CD4-positive, alpha-beta T cell treated with Interferon alpha-2 for 1 hour (primary cell): Measurements from ENCODE around the gene CHRNA3.
A peak's percentile ranks its signal among the peaks of the same experiment; 100 is the strongest.

Source experiments
- DNase-seq, 2 donors: peaks; one replicate each; pipeline ENCODE4 v3.0.0-alpha.2; 2020 to 2022

The CHRNA3 gene

GRCh38 chr15:78620527-78621421 is at the start of gene CHRNA3:
Gene CHRNA3, minus strand, starts transcription at chr15:78620996. Its CDS starts 202 bp downstream, at chr15:78620794.
- DNase-seq, result no peak

DNA sequence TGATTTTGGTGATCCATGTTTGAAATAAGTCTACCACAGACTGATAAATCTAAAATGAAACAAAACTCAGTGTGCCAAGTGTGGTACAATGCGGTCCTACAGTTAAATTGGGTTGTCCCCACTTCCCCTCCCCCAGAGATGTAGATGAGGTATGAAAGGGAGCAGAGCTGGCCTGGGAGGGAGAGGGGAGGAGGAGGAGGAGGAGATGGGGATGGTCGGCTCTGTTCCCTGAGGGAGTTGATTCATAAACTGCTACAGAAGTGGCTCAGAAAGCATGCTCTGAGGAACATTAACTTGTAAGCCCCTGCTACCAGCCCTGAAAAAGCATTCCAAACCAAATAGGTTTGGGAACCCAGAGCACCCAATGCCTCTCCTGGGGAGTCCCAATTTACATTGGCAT is 48.2 kb upstream of the CHRNA3 start:
- DNase-seq, result no peak

- no peak for DNase-seq
Observed at GRCh38 chr15:78667578-78668236, 46.9 kb upstream of the CHRNA3 start.

- no peak for DNase-seq
Observed at GRCh38 chr15:78666010-78666409, 45.2 kb upstream of the CHRNA3 start.

GRCh38 chr15:78663703-78664102 is 42.9 kb upstream of the CHRNA3 start:
- no peak for DNase-seq

DNA sequence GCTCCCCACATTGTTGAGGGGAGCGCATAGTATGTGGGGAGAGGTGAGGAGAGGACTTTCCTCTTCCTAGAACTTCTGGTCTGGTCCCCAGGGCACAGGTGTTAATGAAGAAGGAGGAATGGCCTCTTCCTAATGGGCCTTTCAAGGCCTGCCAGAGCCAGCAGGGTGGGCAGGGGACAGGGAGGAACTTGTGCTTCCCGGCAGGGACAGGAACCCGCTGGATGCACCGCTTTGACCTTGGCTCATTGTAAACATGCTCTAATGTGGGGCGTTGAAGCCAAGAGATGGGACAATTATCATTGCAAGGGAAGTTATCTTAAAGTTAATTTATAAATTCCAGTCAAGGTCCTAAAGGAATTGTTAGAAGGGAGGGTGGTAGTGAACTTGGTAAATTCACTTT is 41.2 kb upstream of the CHRNA3 start:
- DNase-seq, result no peak

GRCh38 chr15:78661001-78661400 is 40.2 kb upstream of the CHRNA3 start:
- DNase-seq, result no peak

GRCh38 chr15:78660584-78660983 is 39.8 kb upstream of the CHRNA3 start:
- no peak for DNase-seq

GRCh38 chr15:78658823-78659222 is 38.0 kb upstream of the CHRNA3 start:
- DNase-seq, result no peak

DNA sequence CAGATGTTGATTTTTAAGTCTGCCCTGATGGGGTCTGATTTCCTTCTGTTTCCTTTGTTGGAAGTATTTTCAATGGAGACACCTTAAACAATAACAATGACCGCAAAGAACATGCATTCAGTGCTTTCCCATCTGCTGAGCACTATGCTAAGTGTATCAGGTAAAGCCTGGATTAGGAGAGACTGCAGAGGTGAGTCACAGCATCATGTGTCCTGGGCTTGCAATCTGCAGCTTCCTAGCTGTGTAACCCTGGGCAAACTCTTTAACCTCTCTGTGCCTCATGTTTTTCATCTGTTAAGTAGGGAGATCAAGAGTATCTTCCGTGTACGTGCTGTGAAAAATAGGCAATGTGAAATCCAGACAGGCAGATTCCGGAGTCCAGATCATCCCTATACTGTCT is 33.5 kb upstream of the CHRNA3 start:
- no peak for DNase-seq

GRCh38 chr15:78651930-78652615 is 31.3 kb upstream of the CHRNA3 start:
- DNase-seq, result no peak

DNA sequence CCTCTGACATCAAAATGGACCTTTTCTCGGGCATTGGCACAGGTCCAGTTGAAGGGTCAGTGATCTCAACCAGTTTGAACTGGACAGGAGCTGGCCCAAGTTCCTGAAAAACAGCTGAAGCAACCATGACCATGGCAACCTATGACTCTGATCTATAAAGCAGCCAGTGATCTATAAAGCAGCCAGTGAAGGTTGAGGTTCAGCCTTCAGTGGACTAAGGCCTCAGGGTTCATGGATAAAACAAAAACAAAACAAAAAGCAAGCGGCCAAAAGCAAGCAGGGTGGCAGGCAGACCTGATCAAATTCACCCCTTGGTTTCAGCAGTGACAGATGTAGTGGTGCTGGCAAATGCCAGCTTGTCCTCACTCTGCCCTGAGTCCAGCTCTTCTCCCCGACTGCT is 30.2 kb upstream of the CHRNA3 start:
- no peak for DNase-seq

DNA sequence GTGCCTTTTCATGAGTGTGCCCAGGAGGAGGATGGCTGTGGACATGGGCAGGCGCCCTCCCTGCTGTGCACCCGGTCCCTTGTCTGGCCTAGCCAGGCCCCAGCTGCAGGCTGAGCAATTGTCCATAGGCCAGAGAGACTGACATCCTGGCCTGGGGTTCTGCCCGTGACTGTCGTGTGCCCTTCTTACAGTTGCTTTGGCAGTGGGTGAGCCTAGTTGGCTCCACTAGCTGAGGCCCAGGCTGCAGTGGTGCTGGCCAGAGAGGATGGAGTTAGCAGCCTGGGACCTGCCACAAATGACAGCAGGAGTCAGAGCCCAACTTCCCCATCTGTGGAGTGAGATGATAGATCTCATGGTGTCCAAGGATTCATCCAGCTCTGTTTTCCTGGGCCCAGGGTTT is 29.2 kb upstream of the CHRNA3 start:
- DNase-seq, result no peak

- DNase-seq, result no peak
Observed at GRCh38 chr15:78645009-78645408, 24.2 kb upstream of the CHRNA3 start.

- DNase-seq, result no peak
Observed at GRCh38 chr15:78642331-78642730, 21.5 kb upstream of the CHRNA3 start.

DNA sequence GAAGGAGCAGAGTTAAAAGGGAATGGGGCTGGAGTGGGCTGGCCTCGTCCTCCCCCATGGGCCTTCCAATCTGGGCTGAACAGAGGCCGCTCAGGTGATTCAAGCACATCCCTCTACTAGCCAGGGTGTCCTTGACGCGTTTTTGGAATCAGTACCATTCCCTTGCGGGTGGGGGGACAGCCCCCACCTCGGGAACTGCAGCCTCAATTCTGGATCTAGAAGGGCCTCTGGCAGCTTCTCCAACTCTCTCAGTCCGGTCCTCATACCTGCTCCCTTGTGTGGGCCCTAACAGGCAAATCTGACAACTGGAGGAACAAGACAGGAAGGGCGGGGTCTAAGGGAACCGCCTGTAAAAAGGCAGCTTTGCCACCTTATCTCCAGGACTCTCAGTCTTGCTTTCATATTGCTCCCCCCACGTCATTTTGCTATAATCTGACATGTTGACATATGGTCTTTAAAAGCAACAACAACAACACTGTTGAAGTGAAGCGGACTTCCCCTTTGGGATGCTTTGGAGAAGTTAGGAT is 21.0 kb upstream of the CHRNA3 start:
- no peak for DNase-seq

- no peak for DNase-seq
Observed at GRCh38 chr15:78641102-78641748, 20.4 kb upstream of the CHRNA3 start, which contains the start of gene CHRNB4. Gene CHRNB4, minus strand, starts transcription at chr15:78641210. Its CDS starts 77 bp downstream, at chr15:78641133.

- DNase-seq, result no peak
Observed at GRCh38 chr15:78640527-78641101, 19.8 kb upstream of the CHRNA3 start.

DNA sequence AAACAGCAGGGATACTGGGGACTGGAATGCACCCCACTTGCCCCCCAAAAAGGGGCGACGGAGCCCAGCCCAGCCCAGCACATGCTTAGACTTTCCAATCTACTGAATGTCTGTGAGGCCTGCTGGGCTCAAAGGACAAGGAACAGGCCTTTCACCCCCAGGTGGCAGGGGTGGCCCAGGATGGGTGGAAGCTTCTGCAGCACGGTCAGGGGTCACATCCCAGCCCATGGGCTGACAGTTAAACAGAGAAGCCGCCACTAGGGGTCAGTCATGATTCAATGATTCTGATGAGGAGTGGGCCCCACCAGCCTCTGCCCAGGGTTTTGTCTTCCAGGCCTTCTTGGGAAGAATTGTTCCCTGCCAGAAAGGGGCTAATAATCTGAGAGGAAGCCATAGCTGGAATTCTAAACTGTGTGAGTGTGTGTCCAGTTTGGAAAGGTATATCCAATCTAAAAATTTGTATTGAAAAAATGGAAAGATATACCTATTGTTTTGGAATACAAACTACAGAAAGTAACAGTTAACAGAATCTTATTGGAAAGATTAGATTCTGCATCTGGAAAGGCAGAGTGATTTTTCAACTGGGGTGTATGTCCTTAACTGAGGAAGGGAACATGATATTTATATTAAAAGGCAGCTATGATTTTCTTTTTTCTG is 18.0 kb upstream of the CHRNA3 start:
- peak; percentile 34 to 35 for DNase-seq

- no peak for DNase-seq
Observed at GRCh38 chr15:78637776-78638435, 17.1 kb upstream of the CHRNA3 start.

- no peak for DNase-seq
Observed at GRCh38 chr15:78636378-78636859, 15.6 kb upstream of the CHRNA3 start.
